ENCODE results near the gene EVI2A. TPM values are rescaled to one million over a fixed set of nuclear protein-coding genes. Genes with fewer than 3 reads are reported as not detected.

EVI2A gene, protein sequence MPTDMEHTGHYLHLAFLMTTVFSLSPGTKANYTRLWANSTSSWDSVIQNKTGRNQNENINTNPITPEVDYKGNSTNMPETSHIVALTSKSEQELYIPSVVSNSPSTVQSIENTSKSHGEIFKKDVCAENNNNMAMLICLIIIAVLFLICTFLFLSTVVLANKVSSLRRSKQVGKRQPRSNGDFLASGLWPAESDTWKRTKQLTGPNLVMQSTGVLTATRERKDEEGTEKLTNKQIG
- total RNA-seq (2022) = not detected in 2 replicates
- not detected for Bru-seq, nascent RNA
- BruChase-seq, experiment 1, labeled RNA remaining after a 6-hour chase = not detected
- BruChase-seq, experiment 2, labeled RNA remaining after a 2-hour chase = not detected
- long read RNA-seq = 0 reads

DNA sequence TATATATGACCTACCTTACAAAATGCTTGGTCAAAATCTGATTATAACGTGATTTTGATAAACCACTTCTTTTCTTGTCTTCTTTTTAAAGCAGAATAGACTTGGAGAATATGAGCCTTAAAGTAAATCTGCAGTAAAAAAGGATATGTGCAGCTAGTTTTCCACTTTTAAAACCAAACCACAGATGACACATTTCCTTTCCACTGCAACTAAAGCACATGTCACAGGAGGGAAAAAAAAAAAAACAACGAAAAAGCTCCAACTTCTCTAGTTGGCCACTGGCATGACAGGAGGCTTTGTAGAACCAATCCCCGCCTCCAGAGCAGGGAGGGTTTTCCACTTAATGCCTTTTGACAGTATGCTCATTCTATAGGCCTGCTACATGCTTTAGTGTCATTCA lies at the start of gene EVI2A:
TSS of gene EVI2A (minus strand) at position 142 of the 400 bp plus-strand sequence. CDS start 2,609 bp downstream, outside the sequence.
- H3K9me3 Mint-ChIP-seq (ENCODE audit: low read depth, unreplicated experiment) = no peaks in the 10 kb centered on the region
- TF ChIP-seq, protein P1, sequence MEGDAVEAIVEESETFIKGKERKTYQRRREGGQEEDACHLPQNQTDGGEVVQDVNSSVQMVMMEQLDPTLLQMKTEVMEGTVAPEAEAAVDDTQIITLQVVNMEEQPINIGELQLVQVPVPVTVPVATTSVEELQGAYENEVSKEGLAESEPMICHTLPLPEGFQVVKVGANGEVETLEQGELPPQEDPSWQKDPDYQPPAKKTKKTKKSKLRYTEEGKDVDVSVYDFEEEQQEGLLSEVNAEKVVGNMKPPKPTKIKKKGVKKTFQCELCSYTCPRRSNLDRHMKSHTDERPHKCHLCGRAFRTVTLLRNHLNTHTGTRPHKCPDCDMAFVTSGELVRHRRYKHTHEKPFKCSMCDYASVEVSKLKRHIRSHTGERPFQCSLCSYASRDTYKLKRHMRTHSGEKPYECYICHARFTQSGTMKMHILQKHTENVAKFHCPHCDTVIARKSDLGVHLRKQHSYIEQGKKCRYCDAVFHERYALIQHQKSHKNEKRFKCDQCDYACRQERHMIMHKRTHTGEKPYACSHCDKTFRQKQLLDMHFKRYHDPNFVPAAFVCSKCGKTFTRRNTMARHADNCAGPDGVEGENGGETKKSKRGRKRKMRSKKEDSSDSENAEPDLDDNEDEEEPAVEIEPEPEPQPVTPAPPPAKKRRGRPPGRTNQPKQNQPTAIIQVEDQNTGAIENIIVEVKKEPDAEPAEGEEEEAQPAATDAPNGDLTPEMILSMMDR (IDR thresholded peaks at IDR 0.05; ENCODE audit: unreplicated experiment) = no peak
- no peak within 1 kb of the TSS for H3K4me3 Mint-ChIP-seq (ENCODE audit: low read depth, unreplicated experiment)
- BruUV-seq (replicated peaks) = no TSS peak
- H3K4me1 Mint-ChIP-seq (ENCODE audit: low read depth, unreplicated experiment) = no peaks in the 10 kb centered on the region
- no peak within 1 kb of the TSS for H3K27ac Mint-ChIP-seq (ENCODE audit: unreplicated experiment)
- DNase-seq = no peak
- CTCF ChIA-PET = interaction anchor here (0.6 kb wide), 1 partner anchor 68 kb away, joined by 4 read pairs; no protein-coding TSS in a partner anchor
- H3K36me3 Mint-ChIP-seq (ENCODE audit: insufficient read depth, unreplicated experiment) = no peaks in the 10 kb centered on the region
- H3K27me3 Mint-ChIP-seq (ENCODE audit: unreplicated experiment) = no peaks in the 10 kb centered on the region
- intact Hi-C loops (cut with micrococcal nuclease; ENCODE audit: unreplicated experiment) = no loop called here

DNA sequence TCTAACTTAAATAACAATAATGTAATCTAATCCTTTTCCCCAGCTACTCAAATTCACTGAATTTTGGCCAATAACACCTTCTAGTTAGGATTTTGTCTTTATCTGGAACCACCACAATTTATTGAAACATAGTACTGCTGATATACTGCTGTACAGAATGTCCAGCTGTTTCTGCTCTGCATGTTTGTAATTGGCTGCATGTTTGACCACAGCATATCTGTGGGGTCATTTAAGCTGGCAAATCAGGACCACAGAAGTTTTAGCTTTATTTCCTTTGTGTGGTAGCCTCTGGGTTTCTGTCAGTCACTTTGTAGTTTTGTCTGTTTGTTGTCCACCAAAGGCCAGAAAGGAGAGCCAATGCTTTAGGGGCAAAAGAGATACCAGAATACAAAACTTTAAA lies 47.8 kb upstream of the EVI2A start:
- TF ChIP-seq, protein P1 (IDR thresholded peaks at IDR 0.05; ENCODE audit: unreplicated experiment) = no peak
- Mint-ChIP-seq H3K36me3 (ENCODE audit: insufficient read depth, unreplicated experiment) (peaks cover 4% of the 10 kb centered on the region), H3K27ac (ENCODE audit: unreplicated experiment) (no peak overlapping the region), H3K9me3 (ENCODE audit: low read depth, unreplicated experiment) (no peaks in the 10 kb centered on the region), H3K4me3 (ENCODE audit: low read depth, unreplicated experiment) (no peak overlapping the region), H3K27me3 (ENCODE audit: unreplicated experiment) (no peaks in the 10 kb centered on the region), H3K4me1 (ENCODE audit: low read depth, unreplicated experiment) (peaks cover 13% of the 10 kb centered on the region)
- DNase-seq = no peak
- CTCF ChIA-PET = no interaction called here
- BruUV-seq (replicated peaks) = no TSS peak
- intact Hi-C loops (cut with micrococcal nuclease; ENCODE audit: unreplicated experiment) = no loop called here

DNA sequence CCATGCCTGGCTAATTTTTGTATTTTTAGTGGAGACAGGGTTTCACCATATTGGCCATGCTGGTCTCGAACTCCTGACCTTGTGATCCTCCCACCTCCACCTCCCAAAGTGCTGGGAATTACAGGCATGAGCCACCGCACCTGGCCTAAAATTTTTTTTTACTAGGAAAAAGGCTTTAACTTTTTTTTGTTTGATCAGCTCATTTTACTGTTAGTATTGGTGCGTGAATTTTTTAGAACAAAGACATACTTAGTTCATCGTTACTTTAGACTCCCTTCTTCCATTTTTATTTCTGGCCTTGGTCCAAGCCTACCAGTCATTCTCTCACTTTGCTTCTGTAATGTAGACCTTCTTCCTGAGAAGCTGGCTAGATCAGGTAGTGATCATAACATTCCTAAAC lies 44.7 kb upstream of the EVI2A start:
- TF ChIP-seq, protein P1 (IDR thresholded peaks at IDR 0.05; ENCODE audit: unreplicated experiment) = no peak
- CTCF ChIA-PET = no interaction called here
- Mint-ChIP-seq H3K27me3 (ENCODE audit: unreplicated experiment) (no peaks in the 10 kb centered on the region), H3K9me3 (ENCODE audit: low read depth, unreplicated experiment) (no peaks in the 10 kb centered on the region), H3K27ac (ENCODE audit: unreplicated experiment) (no peak overlapping the region), H3K36me3 (ENCODE audit: insufficient read depth, unreplicated experiment) (peaks cover 4% of the 10 kb centered on the region), H3K4me3 (ENCODE audit: low read depth, unreplicated experiment) (no peak overlapping the region), H3K4me1 (ENCODE audit: low read depth, unreplicated experiment) (no peaks in the 10 kb centered on the region)
- BruUV-seq (replicated peaks) = no TSS peak
- intact Hi-C loops (cut with micrococcal nuclease; ENCODE audit: unreplicated experiment) = no loop called here
- no peak for DNase-seq

DNA sequence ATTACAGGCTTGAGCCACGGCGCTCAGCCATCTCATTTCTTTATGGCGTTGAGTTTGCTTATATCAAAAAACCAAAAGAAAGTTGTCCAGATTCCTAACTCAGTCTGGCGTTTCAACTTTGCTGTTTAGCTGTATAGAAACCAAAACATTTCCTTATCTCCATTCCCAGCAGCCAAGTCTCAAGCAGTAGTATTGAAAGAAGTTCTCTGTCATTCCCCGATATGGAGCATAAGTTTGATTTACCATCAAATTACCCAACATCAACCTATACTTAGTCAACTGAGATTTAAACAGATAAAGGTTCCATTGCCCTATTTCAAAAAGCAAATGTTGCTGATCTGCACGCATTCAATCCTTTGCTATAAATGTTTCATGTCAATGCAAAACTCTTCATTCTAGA lies 42.6 kb upstream of the EVI2A start:
- intact Hi-C loops (cut with micrococcal nuclease; ENCODE audit: unreplicated experiment) = no loop called here
- no peaks in the 10 kb centered on the region for H3K9me3 Mint-ChIP-seq (ENCODE audit: low read depth, unreplicated experiment)
- H3K4me3 Mint-ChIP-seq (ENCODE audit: low read depth, unreplicated experiment) = no peak overlapping the region
- TF ChIP-seq, protein P1 (IDR thresholded peaks at IDR 0.05; ENCODE audit: unreplicated experiment) = no peak
- no TSS peak for BruUV-seq (replicated peaks)
- CTCF ChIA-PET = no interaction called here
- H3K27ac Mint-ChIP-seq (ENCODE audit: unreplicated experiment) = no peak overlapping the region
- H3K36me3 Mint-ChIP-seq (ENCODE audit: insufficient read depth, unreplicated experiment) = peaks cover 10% of the 10 kb centered on the region
- no peaks in the 10 kb centered on the region for H3K4me1 Mint-ChIP-seq (ENCODE audit: low read depth, unreplicated experiment)
- no peaks in the 10 kb centered on the region for H3K27me3 Mint-ChIP-seq (ENCODE audit: unreplicated experiment)
- no peak for DNase-seq

Data from Calu3 (cell line).